OCI-LY1 (cell line): ENCODE data around the gene MYRF.

Experiments used
- H2AFZ ChIP-seq: fragments of 200-600 bp; sonication (generic), shearing (Covaris generic); 2 replicates; pipeline ENCODE4 v1.6.0; 2014; ENCODE audit warnings: antibody characterized with exemption, mild to moderate bottlenecking, low read length
- H3F3A ChIP-seq: fragments of 200-600 bp; sonication (generic), shearing (Covaris generic); 2 replicates; pipeline ENCODE4 v1.6.0; 2014; ENCODE audit warnings: mild to moderate bottlenecking, antibody characterized with exemption, low read length, moderate library complexity; ENCODE audit not compliant: insufficient read depth
- H3K27ac ChIP-seq: fragments of 200-600 bp; sonication (generic); 2 replicates; pipeline ENCODE4 v1.5.1; 2014; ENCODE audit warnings: low read length, mixed run types, mild to moderate bottlenecking, low read depth; ENCODE audit not compliant: poor library complexity, severe bottlenecking
- H3K27me3 ChIP-seq: fragments of 200-600 bp; sonication (generic); 2 replicates; pipeline ENCODE4 v1.6.0; 2014; ENCODE audit warnings: antibody characterized with exemption, mild to moderate bottlenecking, low read length, moderate library complexity; ENCODE audit not compliant: insufficient read depth
- H3K36me3 ChIP-seq: fragments of 200-600 bp; sonication (generic); 2 replicates; pipeline ENCODE4 v1.6.1; 2014; ENCODE audit warnings: mild to moderate bottlenecking, antibody characterized with exemption, low read length, moderate library complexity, mixed read lengths; ENCODE audit not compliant: insufficient read depth
- H3K4me1 ChIP-seq: fragments of 200-600 bp; sonication (generic); 2 replicates; pipeline ENCODE4 v1.5.1; 2014; ENCODE audit warnings: mild to moderate bottlenecking, low read length, moderate library complexity; ENCODE audit not compliant: insufficient read depth, severe bottlenecking
- H3K4me2 ChIP-seq: fragments of 200-600 bp; sonication (generic), shearing (Covaris generic); 2 replicates; pipeline ENCODE4 v1.6.1; 2014; ENCODE audit warnings: low read length
- H3K4me3 ChIP-seq: fragments of 200-600 bp; sonication (generic); 2 replicates; pipeline ENCODE4 v1.5.1; 2014; ENCODE audit warnings: low read length, low read depth, mild to moderate bottlenecking, mixed read lengths; ENCODE audit not compliant: poor library complexity, severe bottlenecking
- H3K79me2 ChIP-seq: fragments of 200-600 bp; shearing (Covaris generic); 2 replicates; pipeline ENCODE4 v1.6.1; 2016; ENCODE audit warnings: mixed run types, low read length, mixed read lengths; ENCODE audit not compliant: insufficient read depth
- H3K9ac ChIP-seq: fragments of 200-600 bp; sonication (generic), shearing (Covaris generic); 2 replicates; pipeline ENCODE4 v1.6.1; 2014; ENCODE audit warnings: mild to moderate bottlenecking, low read length, mixed read lengths
- H3K9me2 ChIP-seq: fragments of 200-600 bp; sonication (generic), shearing (Covaris generic); 2 replicates; pipeline ENCODE4 v1.6.1; 2014; ENCODE audit warnings: low read depth, mild to moderate bottlenecking, low read length, mixed read lengths
- H3K9me3 ChIP-seq: fragments of 200-600 bp; shearing (Covaris generic); 2 replicates; pipeline ENCODE4 v1.6.1; 2014; ENCODE audit warnings: low read length, mixed read lengths
- H4K20me1 ChIP-seq: fragments of 200-600 bp; sonication (generic), shearing (Covaris generic); 2 replicates; pipeline ENCODE4 v1.6.0; 2016; ENCODE audit warnings: mild to moderate bottlenecking, low read length; ENCODE audit not compliant: insufficient read depth
- CTCF ChIP-seq: fragments of 200-600 bp; sonication (generic), shearing (Covaris generic); IDR thresholded peaks from 2 replicates; pipeline ENCODE4 v1.5.1; 2017; ENCODE audit warnings: mild to moderate bottlenecking, antibody characterized with exemption, low read length, moderate library complexity, mixed read lengths
- EZH2 ChIP-seq: fragments of 200-600 bp; sonication (generic), shearing (Covaris generic); IDR thresholded peaks from 2 replicates; pipeline ENCODE4 v1.8.0; 2017; ENCODE audit warnings: borderline replicate concordance, mixed run types, mild to moderate bottlenecking, antibody characterized with exemption, low read length, moderate library complexity, mixed read lengths

Gene MYRF

GRCh38 chr11:61773356-61773755 is 20.9 kb downstream of the MYRF start:
- H3K27me3 ChIP-seq: no peaks in the 10 kb centered on the region; the same call in 1 of the 2 replicates
- no peaks in the 10 kb centered on the region for H3K79me2 ChIP-seq
- no peaks in the 10 kb centered on the region for H4K20me1 ChIP-seq
- H3K9me3 ChIP-seq: no peaks in the 10 kb centered on the region
- H2AFZ ChIP-seq: no peak overlapping the region
- TF ChIP-seq CTCF: no peak
- TF ChIP-seq EZH2: no peak
- H3K9me2 ChIP-seq: no peaks in the 10 kb centered on the region
- H3K9ac ChIP-seq: no peak overlapping the region
- H3K4me1 ChIP-seq: peaks cover 9% of the 10 kb centered on the region
- no peak overlapping the region for H3K27ac ChIP-seq
- H3K4me2 ChIP-seq: no peak overlapping the region
- H3K36me3 ChIP-seq: no peaks in the 10 kb centered on the region
- no peaks in the 10 kb centered on the region for H3F3A ChIP-seq
- H3K4me3 ChIP-seq: no peak overlapping the region

- peaks cover 9% of the 10 kb centered on the region for H3K4me1 ChIP-seq
Measured at GRCh38 chr11:61773809-61774208, 21.4 kb downstream of the MYRF start.

GRCh38 chr11:61774411-61774810 is 22.0 kb downstream of the MYRF start:
- Histone ChIP-seq H3K4me2 (no peak overlapping the region), H3K9me2 (no peaks in the 10 kb centered on the region), H3K4me3 (no peak overlapping the region), H3K27me3 (no peaks in the 10 kb centered on the region; the same call in 1 of the 2 replicates), H4K20me1 (no peaks in the 10 kb centered on the region), H3F3A (no peaks in the 10 kb centered on the region), H3K9me3 (no peaks in the 10 kb centered on the region), H3K79me2 (no peaks in the 10 kb centered on the region), H2AFZ (no peak overlapping the region), H3K4me1 (peaks cover 9% of the 10 kb centered on the region), H3K9ac (no peak overlapping the region), H3K36me3 (no peaks in the 10 kb centered on the region), H3K27ac (no peak overlapping the region)
- TF ChIP-seq EZH2 (no peak), CTCF (no peak)

More at GRCh38 chr11:61773809-61774208, 21.4 kb downstream of the MYRF start:
- TF ChIP-seq CTCF (no peak), EZH2 (no peak)
- Histone ChIP-seq H4K20me1 (no peaks in the 10 kb centered on the region), H3K9me2 (no peaks in the 10 kb centered on the region), H3F3A (no peaks in the 10 kb centered on the region), H3K36me3 (no peaks in the 10 kb centered on the region), H3K9me3 (no peaks in the 10 kb centered on the region), H3K9ac (no peak overlapping the region), H3K4me2 (no peak overlapping the region), H3K79me2 (no peaks in the 10 kb centered on the region), H3K27ac (no peak overlapping the region), H3K4me3 (no peak overlapping the region), H2AFZ (no peak overlapping the region), H3K27me3 (no peaks in the 10 kb centered on the region; the same call in 1 of the 2 replicates)
